CD4-positive, alpha-beta memory T cell (primary cell): ENCODE measurements around the gene SUPT20HL2. TPM values are rescaled to one million over a fixed set of nuclear protein-coding genes. Genes with fewer than 3 reads are reported as not detected.
"Not testable (repeated sequence)": the region's sequence is repeated elsewhere in the genome, so short reads cannot be mapped to it uniquely, and the experiment has no call there.

Source experiments
- CTCF ChIA-PET: fragments of 350-600 bp; sonication (Branson Sonifier 250); formaldehyde crosslinking; loops from one replicate; lab custom pipeline; 2021; ENCODE audit warnings: inconsistent platforms; ENCODE audit not compliant: partially characterized antibody; lab: Charles Lee
- POLR2A ChIA-PET: fragments of 350-600 bp; sonication (Branson Sonifier 250); formaldehyde crosslinking; loops from one replicate; lab custom pipeline; 2021; ENCODE audit not compliant: partially characterized antibody; lab: Charles Lee
- DNase-seq, 5 donors: peaks; one replicate each; pipeline versions ENCODE4 v3.0.0 to v3.0.0-alpha.2; 2020 to 2022; ENCODE audit warnings: mixed read lengths in 1 of 5
- H3K27ac ChIP-seq: one replicate; pipeline ENCODE4 v1.7.0; 2013; ENCODE audit warnings: low read depth, low read length
- H3K27me3 ChIP-seq: 2 replicates; pipeline ENCODE4 v1.7.0; 2013; ENCODE audit warnings: mild to moderate bottlenecking, low read length, moderate library complexity; ENCODE audit not compliant: insufficient read depth
- H3K36me3 ChIP-seq: 2 replicates; pipeline ENCODE4 v1.7.0; 2013; ENCODE audit warnings: mild to moderate bottlenecking, low read length, moderate library complexity; ENCODE audit not compliant: insufficient read depth
- H3K4me1 ChIP-seq: 2 replicates; pipeline ENCODE4 v1.7.0; 2013; ENCODE audit warnings: mild to moderate bottlenecking, low read length, moderate library complexity; ENCODE audit not compliant: insufficient read depth
- H3K4me3 ChIP-seq, 2 donors: one replicate each; pipeline ENCODE4 v1.7.0; 2013; ENCODE audit warnings: low read length in 2 of 2, mild to moderate bottlenecking in 1 of 2
- H3K9me3 ChIP-seq, 2 donors: one replicate each; pipeline ENCODE4 v1.7.0; 2013; ENCODE audit warnings: low read length in 2 of 2, control low read depth in 1 of 2; ENCODE audit not compliant: control insufficient read depth in 1 of 2
- H3K27ac Mint-ChIP-seq, 7 donors: one replicate each; pipeline ENCODE4 v1.8.0; 2020 to 2021; ENCODE audit warnings: mixed read lengths in 7 of 7, mild to moderate bottlenecking in 6 of 7, inconsistent platforms in 3 of 7, moderate library complexity in 3 of 7
- H3K27me3 Mint-ChIP-seq, 2 donors: one replicate each; pipeline ENCODE4 v1.8.0; 2020 to 2021; ENCODE audit warnings: mixed read lengths in 2 of 2
- H3K36me3 Mint-ChIP-seq, 2 donors: one replicate each; pipeline ENCODE4 v1.8.0; 2020 to 2021; ENCODE audit warnings: mixed read lengths in 2 of 2, inconsistent platforms in 1 of 2, mild to moderate bottlenecking in 1 of 2
- H3K4me1 Mint-ChIP-seq, 4 donors: one replicate each; pipeline ENCODE4 v1.8.0; 2020 to 2021; ENCODE audit warnings: mixed read lengths in 4 of 4, mild to moderate bottlenecking in 1 of 4
- H3K4me3 Mint-ChIP-seq, 8 donors: one replicate each; pipeline ENCODE4 v1.8.0; 2020 to 2021; ENCODE audit warnings: mixed read lengths in 8 of 8, mild to moderate bottlenecking in 7 of 8, moderate library complexity in 6 of 8, inconsistent platforms in 3 of 8
- H3K9me3 Mint-ChIP-seq, 8 donors: one replicate each; pipeline ENCODE4 v1.8.0; 2020 to 2021; ENCODE audit warnings: mixed read lengths in 8 of 8, mild to moderate bottlenecking in 5 of 8, inconsistent platforms in 3 of 8, moderate library complexity in 1 of 8
- intact Hi-C: fragments of 100-400 bp; cut with micrococcal nuclease; formaldehyde crosslinking; loops from one replicate; pipeline ENCODE4 v1.15.1; 2023
- polyA plus RNA-seq, 2 donors: library from polyadenylated mRNA; unstranded; fragments of 300-500 nt; fragmentation: Illumina TruSeq; gene quantifications; one replicate each; pipeline ENCODE4 v1.2.3, GENCODE V29; 2021
- total RNA-seq, 2 experiments: library from RNA; stranded (reverse); gene quantifications; one replicate each; pipeline ENCODE4 v1.2.3, GENCODE V29; 2021

Gene SUPT20HL2
- total and polyA plus RNA-seq, 4 experiments from 2014 or later: not detected

- Mint-ChIP-seq H3K9me3 (peaks cover 0 to 2% (median 0%) of the 10 kb centered on the region in 8 donors), H3K27ac (no peak overlapping the region), H3K4me1 (no peaks in the 10 kb centered on the region), H3K27me3 (peaks cover 3 to 4% of the 10 kb centered on the region in 2 donors), H3K36me3 (no peaks in the 10 kb centered on the region), H3K4me3 (no peak overlapping the region)
- Histone ChIP-seq H3K36me3 (no peaks in the 10 kb centered on the region), H3K27ac (no peak overlapping the region), H3K4me3 (no peak overlapping the region), H3K9me3 (no peaks in the 10 kb centered on the region), H3K4me1 (no peaks in the 10 kb centered on the region), H3K27me3 (no peaks in the 10 kb centered on the region)
- no peak for DNase-seq
- intact Hi-C loops: no loop called here
- ChIA-PET POLR2A (no interaction called here), CTCF (no interaction called here)
Measured at GRCh38 chrX:24325231-24325630, 11.4 kb upstream of the SUPT20HL2 start.

GRCh38 chrX:24321741-24322395, 8.0 kb upstream of the SUPT20HL2 start:
- ChIA-PET CTCF (no interaction called here), POLR2A (no interaction called here)
- Histone ChIP-seq H3K27me3 (no peaks in the 10 kb centered on the region), H3K36me3 (no peaks in the 10 kb centered on the region), H3K27ac (no peak overlapping the region), H3K4me3 (no peak overlapping the region), H3K9me3 (no peaks in the 10 kb centered on the region), H3K4me1 (no peaks in the 10 kb centered on the region)
- Mint-ChIP-seq H3K9me3 (peaks cover 0 to 2% (median 0%) of the 10 kb centered on the region in 8 donors), H3K4me3 (no peak overlapping the region), H3K27me3 (peaks cover 3 to 4% of the 10 kb centered on the region in 2 donors), H3K27ac (no peak overlapping the region), H3K36me3 (no peaks in the 10 kb centered on the region), H3K4me1 (no peaks in the 10 kb centered on the region)
- intact Hi-C loops: no loop called here
- DNase-seq: no peak

- Mint-ChIP-seq H3K4me3 (no peak overlapping the region), H3K4me1 (no peaks in the 10 kb centered on the region), H3K9me3 (no peaks in the 10 kb centered on the region), H3K27ac (peak overlapping the region in 2 of 7 donors; percentile 3 to 15), H3K27me3 (no peaks in the 10 kb centered on the region), H3K36me3 (no peaks in the 10 kb centered on the region)
- H3K4me3 ChIP-seq: no peak overlapping the region
- intact Hi-C loops: no loop called here
- CTCF ChIA-PET: no interaction called here
- POLR2A ChIA-PET: no interaction called here
- H3K9me3 ChIP-seq: no peaks in the 10 kb centered on the region
- no peaks in the 10 kb centered on the region for H3K36me3 ChIP-seq
- no peaks in the 10 kb centered on the region for H3K27me3 ChIP-seq
- no peak overlapping the region for H3K27ac ChIP-seq
- no peak for DNase-seq
- H3K4me1 ChIP-seq: no peaks in the 10 kb centered on the region
Measured at GRCh38 chrX:24317567-24317966, 3.7 kb upstream of the SUPT20HL2 start.

- DNase-seq: no peak
- Histone ChIP-seq H3K9me3 (no peaks in the 10 kb centered on the region), H3K27ac (no peak overlapping the region), H3K36me3 (no peaks in the 10 kb centered on the region), H3K27me3 (no peaks in the 10 kb centered on the region), H3K4me1 (no peaks in the 10 kb centered on the region), H3K4me3 (no peak overlapping the region)
- H3K4me3 Mint-ChIP-seq: no peak overlapping the region
- H3K27ac Mint-ChIP-seq: no peak overlapping the region
- no peaks in the 10 kb centered on the region for H3K27me3 Mint-ChIP-seq
- H3K36me3 Mint-ChIP-seq: no peaks in the 10 kb centered on the region
- intact Hi-C loops: no loop called here
- ChIA-PET CTCF (no interaction called here), POLR2A (no interaction called here)
- H3K4me1 Mint-ChIP-seq: no peaks in the 10 kb centered on the region
- no peaks in the 10 kb centered on the region for H3K9me3 Mint-ChIP-seq
Measured at GRCh38 chrX:24316111-24316510, 2.2 kb upstream of the SUPT20HL2 start.

- H3K36me3 ChIP-seq, H3K27ac ChIP-seq, DNase-seq, H3K27me3 ChIP-seq, H3K27me3 Mint-ChIP-seq, POLR2A ChIA-PET, H3K9me3 ChIP-seq, H3K9me3 Mint-ChIP-seq, H3K4me3 Mint-ChIP-seq, intact Hi-C loops, H3K36me3 Mint-ChIP-seq, H3K4me1 Mint-ChIP-seq, H3K4me3 ChIP-seq, CTCF ChIA-PET, H3K27ac Mint-ChIP-seq, H3K4me1 ChIP-seq: not testable (repeated sequence)
Measured at GRCh38 chrX:24312249-24312607, 1.6 kb downstream of the SUPT20HL2 start.

- H3K27ac Mint-ChIP-seq, H3K36me3 ChIP-seq, DNase-seq, H3K27ac ChIP-seq, H3K27me3 ChIP-seq, H3K36me3 Mint-ChIP-seq, CTCF ChIA-PET, H3K4me1 Mint-ChIP-seq, H3K4me3 ChIP-seq, H3K4me1 ChIP-seq, H3K9me3 Mint-ChIP-seq, H3K9me3 ChIP-seq, H3K4me3 Mint-ChIP-seq, H3K27me3 Mint-ChIP-seq, POLR2A ChIA-PET, intact Hi-C loops: not testable (repeated sequence)
Measured at GRCh38 chrX:24311507-24312248, 2.2 kb downstream of the SUPT20HL2 start.

GRCh38 chrX:24310916-24311315, 3.0 kb downstream of the SUPT20HL2 start:
- CTCF ChIA-PET, H3K27ac Mint-ChIP-seq, H3K4me3 Mint-ChIP-seq, H3K36me3 ChIP-seq, H3K4me3 ChIP-seq, POLR2A ChIA-PET, H3K9me3 ChIP-seq, intact Hi-C loops, H3K9me3 Mint-ChIP-seq, H3K27me3 ChIP-seq, DNase-seq, H3K27me3 Mint-ChIP-seq, H3K4me1 Mint-ChIP-seq, H3K27ac ChIP-seq, H3K36me3 Mint-ChIP-seq, H3K4me1 ChIP-seq: not testable (repeated sequence)
